Central memory CD8-positive, alpha-beta T cell (primary cell): ENCODE results near the gene RAB39B.

Experiments
- ATAC-seq: fragments of 150-1000 bp; cut with Tn5 transposase; replicated peaks from 2 replicates; pipeline ENCODE4 v1.10.0; 2022; ENCODE audit warnings: mild to moderate bottlenecking, moderate FRiP score, moderate number of reproducible peaks; ENCODE audit not compliant: poor library complexity, severe bottlenecking; ENCODE audit errors: extremely low read depth
- DNase-seq, 2 donors: peaks; one replicate each; pipeline ENCODE4 v3.0.0; 2021; ENCODE audit warnings: low spot score in 2 of 2
- H3K27ac Mint-ChIP-seq: one replicate; pipeline ENCODE4 v1.8.0; 2022; ENCODE audit warnings: low read depth, mild to moderate bottlenecking, moderate library complexity, mixed read lengths
- H3K27me3 Mint-ChIP-seq: one replicate; pipeline ENCODE4 v1.8.0; 2022; ENCODE audit warnings: mixed read lengths
- H3K36me3 Mint-ChIP-seq: one replicate; pipeline ENCODE4 v1.8.0; 2022; ENCODE audit warnings: mild to moderate bottlenecking, moderate library complexity, mixed read lengths; ENCODE audit not compliant: insufficient read depth
- H3K4me1 Mint-ChIP-seq: one replicate; pipeline ENCODE4 v1.8.0; 2022; ENCODE audit warnings: mixed read lengths
- H3K4me3 Mint-ChIP-seq: one replicate; pipeline ENCODE4 v1.8.0; 2022; ENCODE audit warnings: mild to moderate bottlenecking, moderate library complexity, mixed read lengths
- H3K9me3 Mint-ChIP-seq: one replicate; pipeline ENCODE4 v1.8.0; 2022; ENCODE audit warnings: mixed read lengths

RAB39B gene

GRCh38 chrX:155211208-155211607 lies 53.1 kb downstream of the RAB39B start:
- Mint-ChIP-seq H3K9me3 (no peaks in the 10 kb centered on the region), H3K36me3 (peaks cover 3% of the 10 kb centered on the region), H3K27ac (no peak overlapping the region), H3K4me1 (no peaks in the 10 kb centered on the region), H3K27me3 (no peaks in the 10 kb centered on the region), H3K4me3 (no peak overlapping the region)
- DNase-seq (no peak), ATAC-seq (no peak)
